HG03457 (cell line): ENCODE measurements around the gene SLC12A6.
A peak's percentile ranks its signal among the peaks of the same experiment; 100 is the strongest.
"Not testable (repeated sequence)": the region's sequence is repeated elsewhere in the genome, so short reads cannot be mapped to it uniquely, and the experiment has no call there.

Experiments used
- ATAC-seq: cut with Tn5 transposase; IDR thresholded peaks from one replicate; pipeline ENCODE4 v1.9.1; 2021; ENCODE audit warnings: moderate number of reproducible peaks; ENCODE audit not compliant: unreplicated experiment

SLC12A6 gene

DNA sequence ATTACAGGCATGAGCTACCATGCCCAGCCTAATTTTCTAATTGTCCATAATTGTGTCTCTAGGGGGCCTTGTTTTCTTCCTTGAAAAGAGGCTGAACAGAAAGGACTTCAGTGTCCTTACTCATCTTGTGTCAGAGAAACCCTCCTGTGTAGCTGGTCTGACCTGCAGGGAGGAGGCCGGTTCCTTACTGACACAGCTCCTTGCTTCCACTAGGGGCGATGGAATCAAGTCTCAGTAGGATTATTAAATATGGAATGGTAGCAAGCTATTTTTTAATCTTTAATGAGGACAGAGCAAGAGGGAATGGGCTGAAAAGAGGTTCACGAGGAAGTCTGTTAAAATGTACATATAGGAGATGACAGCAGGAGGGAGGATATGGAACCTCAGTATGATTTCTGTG, 20.8 kb upstream of the SLC12A6 start:
- no peak for ATAC-seq

GRCh38 chr15:34357653-34358052, 20.1 kb upstream of the SLC12A6 start:
- ATAC-seq: no peak

DNA sequence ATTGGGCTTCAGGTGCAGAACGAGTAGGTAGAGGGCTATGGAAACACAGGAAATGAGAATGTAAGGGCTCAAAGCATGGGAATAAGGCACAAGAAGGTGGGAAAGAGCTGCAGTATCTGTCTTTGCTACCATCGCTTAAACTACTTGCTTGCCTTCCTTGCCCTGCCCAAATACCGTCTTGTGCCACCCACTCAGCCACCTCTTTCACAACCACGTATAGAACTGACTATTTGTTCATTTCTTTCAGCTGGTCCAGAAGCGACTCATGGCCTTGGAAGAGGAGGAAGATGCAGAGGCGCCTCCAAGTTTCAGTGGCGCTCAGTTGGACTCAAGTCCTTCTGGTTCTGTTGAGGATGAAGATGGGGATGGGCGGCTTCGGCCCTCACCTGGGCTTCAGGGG, 17.7 kb upstream of the SLC12A6 start:
- ATAC-seq: no peak

DNA sequence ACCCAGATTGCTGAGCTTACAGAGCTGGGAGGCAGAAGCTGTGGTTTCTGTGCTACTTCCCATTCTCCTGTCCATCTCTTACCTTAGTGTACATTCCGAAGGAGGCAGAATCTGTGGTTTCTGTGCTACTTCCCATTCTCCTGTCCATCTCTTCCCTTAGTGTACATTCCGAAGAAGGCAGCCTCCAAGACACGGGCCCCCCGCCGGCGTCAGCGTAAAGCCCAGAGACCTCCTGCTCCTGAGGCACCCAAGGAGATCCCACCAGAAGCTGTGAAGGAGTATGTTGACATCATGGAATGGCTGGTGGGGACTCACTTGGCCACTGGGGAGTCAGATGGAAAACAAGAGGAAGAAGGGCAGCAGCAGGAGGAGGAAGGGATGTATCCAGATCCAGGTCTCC, 16.7 kb upstream of the SLC12A6 start:
- ATAC-seq: no peak

DNA sequence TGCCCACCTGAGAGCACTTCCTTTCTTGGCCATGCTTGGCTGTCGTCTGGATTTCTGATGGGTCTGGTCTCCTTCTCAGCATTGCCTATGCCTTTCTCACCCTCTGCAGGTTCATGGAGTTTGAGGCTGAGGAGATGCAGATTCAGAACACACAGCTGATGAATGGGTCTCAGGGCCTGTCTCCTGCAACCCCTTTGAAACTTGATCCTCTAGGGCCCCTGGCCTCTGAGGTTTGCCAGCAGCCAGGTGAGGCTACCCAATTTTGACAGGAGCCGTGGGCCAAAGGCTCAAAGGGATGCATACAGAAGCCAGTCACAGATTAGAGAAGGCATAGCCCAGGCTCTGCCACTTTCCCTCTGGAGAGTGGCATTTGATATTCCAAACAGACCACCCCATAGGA, 16.0 kb upstream of the SLC12A6 start:
- ATAC-seq: no peak

GRCh38 chr15:34352996-34353395, 15.4 kb upstream of the SLC12A6 start:
- ATAC-seq: not testable (repeated sequence)

DNA sequence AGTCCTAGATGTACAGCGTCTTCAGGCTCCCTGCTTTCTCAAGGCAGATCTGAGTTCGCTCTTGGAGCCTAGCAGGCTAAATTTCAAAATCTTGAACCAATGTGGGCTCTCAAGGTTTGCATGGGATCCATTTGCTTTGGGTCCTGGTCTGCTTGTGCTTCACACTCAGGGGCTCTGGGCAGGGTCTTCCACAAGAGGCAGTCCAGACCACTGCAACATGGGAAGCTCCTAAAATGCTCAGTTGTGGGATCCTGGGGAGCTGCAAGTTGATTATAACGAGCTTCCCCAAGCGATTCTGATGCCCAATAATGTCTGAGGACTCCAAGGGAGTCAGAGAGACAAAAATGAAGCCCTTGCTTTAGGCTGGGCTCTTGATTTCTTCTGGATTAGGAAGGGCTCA, 12.2 kb upstream of the SLC12A6 start:
- no peak for ATAC-seq

GRCh38 chr15:34348735-34349300, 11.2 kb upstream of the SLC12A6 start:
- ATAC-seq: no peak

DNA sequence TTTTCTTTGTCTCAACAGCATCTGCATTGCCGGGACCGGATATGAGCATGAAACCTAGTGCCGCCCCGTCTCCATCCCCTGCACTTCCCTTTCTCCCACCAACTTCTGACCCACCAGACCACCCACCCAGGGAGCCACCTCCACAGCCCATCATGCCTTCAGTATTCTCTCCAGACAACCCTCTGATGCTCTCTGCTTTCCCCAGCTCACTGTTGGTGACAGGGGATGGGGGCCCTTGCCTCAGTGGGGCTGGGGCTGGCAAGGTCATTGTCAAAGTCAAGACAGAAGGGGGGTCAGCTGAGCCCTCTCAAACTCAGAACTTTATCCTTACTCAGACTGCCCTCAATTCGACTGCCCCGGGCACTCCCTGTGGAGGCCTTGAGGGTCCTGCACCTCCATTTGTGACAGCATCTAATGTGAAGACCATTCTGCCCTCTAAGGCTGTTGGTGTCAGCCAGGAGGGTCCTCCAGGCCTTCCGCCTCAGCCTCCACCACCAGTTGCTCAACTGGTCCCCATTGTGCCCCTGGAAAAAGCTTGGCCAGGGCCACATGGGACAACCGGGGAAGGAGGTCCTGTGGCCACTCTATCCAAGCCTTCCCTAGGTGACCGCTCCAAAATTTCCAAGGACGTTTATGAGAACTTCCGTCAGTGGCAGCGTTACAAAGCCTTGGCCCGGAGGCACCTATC, 10.5 kb upstream of the SLC12A6 start:
- no peak for ATAC-seq

DNA sequence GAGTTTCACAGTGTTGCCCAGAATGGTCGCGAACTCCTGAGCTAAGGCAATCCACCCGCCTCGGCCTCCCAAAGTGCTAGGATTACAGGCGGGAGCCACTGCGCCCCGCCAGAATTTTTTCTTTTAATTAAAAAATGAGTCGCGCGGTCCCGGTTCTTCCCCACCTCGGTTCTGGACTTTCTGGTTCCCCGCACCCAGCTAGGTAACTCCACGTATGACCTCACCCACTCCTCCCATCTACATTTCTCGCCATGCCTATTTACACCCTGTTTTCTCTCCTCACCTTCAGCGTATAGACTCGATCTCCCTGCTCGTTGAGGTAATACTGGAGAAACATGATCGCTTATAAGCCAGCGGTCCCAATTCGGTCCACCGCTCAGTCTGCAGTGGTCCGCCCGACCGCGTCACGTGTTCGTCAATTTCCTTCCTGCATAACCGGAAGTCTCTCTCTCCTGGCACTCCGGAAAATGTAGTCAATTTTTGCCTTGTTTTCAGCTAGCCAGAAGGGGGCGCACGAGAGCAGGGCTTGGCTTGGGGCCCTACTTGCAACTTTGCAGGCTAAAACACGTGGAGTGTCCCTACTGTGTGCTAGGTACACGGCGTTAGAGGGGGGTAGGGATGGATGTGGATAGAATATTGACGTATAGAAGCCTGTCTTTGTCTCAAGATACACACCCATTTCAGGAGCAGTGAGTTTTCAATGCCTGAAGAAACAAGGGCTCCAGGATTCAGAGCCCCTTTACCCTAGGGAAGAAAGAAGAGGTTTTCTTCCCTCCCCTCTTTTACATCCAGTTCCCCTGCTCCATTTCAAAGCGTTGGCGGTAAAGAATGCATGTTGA, 5.4 kb upstream of the SLC12A6 start, which contains the start of the genes NOP10 and NUTM1:
Gene NOP10, minus strand, starts transcription at position 400 of the 839 bp plus-strand sequence. Its CDS starts 63 bp downstream, at position 337.
Gene NUTM1, plus strand, starts transcription at position 579 of the 839 bp plus-strand sequence. CDS start 382 bp downstream, outside the sequence.
- ATAC-seq: peak; percentile 66

GRCh38 chr15:34342213-34342736, 4.7 kb upstream of the SLC12A6 start:
- ATAC-seq: not testable (repeated sequence)

DNA sequence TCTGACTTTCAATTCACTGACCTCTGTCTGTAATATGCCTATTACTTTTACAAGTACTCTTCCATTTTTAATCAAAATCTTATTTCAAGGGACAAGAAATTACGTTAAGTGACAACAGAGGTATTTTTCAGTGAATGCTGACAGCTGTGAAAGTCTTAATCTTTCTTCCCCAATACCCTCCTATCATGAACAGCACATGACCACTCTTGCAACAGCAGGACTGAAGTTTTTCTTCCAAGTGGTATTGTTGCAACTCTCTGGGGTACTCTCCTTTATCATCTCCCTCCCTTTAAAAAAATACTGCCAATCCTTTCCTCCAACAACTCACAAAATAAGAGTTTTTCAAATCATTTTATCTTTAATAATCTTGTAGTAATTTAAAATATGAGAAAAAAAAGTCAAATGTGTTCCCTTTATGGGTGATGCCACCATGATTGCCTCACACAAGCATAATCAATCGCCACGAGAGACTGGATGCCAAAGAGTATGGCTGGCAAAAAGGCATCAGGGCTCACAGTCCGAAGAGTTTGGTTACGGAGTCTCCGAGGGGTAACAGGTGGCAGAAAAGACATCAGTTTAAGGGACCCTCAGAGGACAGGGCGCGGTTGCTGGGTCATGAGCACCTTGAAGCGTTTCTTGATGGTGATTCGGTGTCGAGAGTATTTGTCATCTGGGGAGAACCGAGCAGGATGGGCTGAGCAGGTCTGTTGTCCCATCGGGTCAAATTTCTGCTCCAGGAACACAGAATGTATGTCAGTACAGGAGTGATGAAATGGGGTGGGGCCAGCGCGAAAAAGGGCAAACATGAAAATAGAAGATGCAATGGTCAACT, 4.0 kb upstream of the SLC12A6 start:
- ATAC-seq: no peak

DNA sequence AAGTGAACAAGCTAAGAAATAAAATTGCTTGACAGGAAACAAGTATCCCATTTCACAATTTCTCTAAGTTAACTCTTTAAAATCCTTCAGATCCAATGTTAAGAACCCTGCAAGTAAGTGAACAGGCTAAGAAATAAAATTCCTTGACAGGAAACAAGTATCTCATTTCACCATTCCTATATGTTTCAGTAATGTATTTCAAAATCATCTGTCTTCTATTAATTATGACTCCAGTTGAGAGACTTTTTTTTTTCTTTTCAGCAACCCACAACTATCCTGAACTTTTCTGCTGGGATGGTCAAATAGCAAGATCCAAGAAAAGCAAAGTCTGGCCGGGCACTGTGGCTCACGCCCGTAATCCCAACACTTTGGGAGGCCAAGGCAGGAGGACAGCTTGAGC, 2.4 kb upstream of the SLC12A6 start:
- ATAC-seq: no peak

DNA sequence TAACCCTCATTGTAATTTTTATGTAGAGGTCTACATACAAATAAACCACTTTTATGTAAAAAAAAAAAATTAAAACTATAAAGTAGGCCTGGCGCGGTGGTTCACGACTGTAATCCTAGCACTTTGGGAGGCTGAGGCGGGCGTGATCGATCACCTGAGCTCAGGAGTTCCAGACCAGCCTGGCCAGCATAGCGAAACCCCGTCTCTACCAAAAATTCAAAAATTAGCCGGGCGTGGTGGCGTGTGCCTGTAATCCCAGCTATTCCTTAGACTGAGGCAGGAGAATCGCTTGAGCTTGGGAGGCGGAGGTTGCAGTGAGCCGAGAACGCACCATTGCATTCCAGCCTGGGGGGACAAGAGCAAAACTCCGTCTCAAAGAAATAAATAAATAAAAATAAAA, 766 bp upstream of the SLC12A6 start:
- ATAC-seq: no peak

GRCh38 chr15:34336991-34337556, 507 bp downstream of the SLC12A6 start:
- peak; percentile 6 for ATAC-seq

DNA sequence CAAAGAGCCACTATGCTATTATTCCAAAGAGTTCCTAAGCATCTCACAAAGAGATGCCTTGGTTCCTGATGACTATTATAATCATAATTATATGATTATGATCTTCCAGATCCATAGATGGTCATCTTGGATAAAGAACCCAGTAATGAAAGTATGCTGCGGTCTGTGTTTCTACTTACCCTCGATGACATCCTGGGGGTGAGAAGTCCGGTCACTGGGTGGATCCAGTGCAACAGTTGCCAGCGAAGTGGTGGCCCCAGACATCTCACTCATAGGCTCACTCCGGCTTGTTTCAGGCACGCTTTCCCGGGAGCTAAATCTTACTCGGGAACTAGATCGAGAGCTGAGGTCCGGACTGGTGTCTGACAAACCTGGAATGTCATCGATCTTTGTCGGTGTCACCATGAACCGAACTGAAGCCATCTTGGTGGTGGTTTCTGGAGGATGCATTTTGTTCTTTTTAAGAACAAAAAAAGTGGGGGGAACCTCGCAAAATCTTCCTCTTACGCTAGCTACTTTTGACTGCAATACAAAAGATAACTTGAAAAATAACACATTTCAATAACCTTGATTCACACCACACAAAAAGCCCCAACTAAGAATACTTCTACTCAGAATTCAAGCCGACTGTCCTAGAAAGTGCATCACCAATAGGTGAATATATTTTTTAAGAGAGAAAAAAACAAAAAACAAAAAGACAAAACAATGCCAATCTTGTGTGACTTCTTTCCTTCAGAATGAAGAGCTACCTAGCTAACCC, 1.2 kb downstream of the SLC12A6 start:
- no peak for ATAC-seq

DNA sequence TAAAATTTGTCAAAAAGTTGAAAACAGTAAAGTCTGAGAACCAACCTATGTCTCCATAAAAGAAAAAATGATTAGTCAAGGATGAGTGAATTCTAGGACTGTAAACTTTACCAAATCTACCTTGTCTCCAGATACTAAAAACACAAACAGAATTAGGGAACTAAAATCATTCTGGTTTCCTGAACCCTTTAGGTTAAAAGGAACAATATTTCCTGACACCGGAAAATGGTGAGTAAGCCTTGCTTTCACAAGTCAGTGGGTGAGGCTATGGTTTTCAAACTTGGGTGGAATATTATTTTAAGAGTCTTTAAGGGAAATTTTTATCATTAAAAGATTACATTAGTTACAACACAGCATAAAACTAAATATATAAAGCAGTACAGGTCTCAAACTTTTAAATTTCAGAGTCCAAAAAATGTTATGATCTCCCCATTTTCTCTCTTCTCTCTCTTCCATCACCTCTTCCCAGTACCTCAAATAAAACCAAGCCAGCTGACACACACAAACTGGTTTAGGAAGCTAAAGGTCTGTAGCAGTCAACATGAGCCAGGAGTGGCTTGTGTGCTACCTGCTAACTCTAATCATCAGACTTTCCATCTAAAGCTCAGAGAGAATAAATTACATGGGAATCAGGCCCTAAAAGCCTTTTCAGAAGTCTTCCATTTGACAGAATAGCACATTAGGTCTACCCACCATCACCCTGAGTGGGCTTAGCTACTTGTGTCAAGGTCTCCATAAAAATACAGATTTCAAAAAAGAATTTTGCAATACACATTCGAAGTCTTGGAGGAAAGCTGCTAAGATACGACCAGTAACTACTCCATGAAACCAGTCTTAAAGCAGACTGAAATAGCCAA, 2.2 kb downstream of the SLC12A6 start:
- no peak for ATAC-seq

DNA sequence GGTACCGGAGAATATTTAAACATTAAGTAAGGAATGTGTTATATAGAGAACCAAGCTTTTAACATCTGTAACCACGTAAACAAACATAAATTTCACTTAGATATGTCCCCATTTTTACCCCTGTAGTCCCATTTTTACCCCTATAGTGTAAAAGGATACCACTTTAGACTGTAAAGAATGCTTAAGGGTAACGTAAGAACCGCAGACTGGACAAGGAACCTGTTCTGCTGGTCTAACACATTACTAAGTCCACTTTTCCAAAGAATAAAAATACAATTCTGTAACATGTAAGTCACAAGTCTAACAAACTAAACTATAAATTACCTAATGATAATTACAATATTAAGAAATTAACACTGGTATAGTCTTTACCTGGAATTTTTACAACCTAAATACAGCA, 2.9 kb downstream of the SLC12A6 start:
- ATAC-seq: no peak
